Body of pancreas (tissue), 4 donors: ENCODE measurements around the gene CREB3L1. TPM values are rescaled to one million over a fixed set of nuclear protein-coding genes. Genes with fewer than 3 reads are reported as not detected.

Experiments used
- ATAC-seq: fragments of 150-250 bp; one replicate; pipeline ENCODE4 v1.9.1; 2016
- DNase-seq, 4 donors: peaks; one replicate each; pipeline ENCODE4 v3.0.0-alpha.2; 2019
- H3K27ac ChIP-seq, 4 donors: fragments of 200-600 bp; sonication (generic); 1 replicate in 3 of 4; 2 replicates in 1 of 4; pipeline versions ENCODE4 v1.5.1 to v1.6.1; 2016 to 2019; ENCODE audit warnings: mild to moderate bottlenecking in 1 of 4, mixed read lengths in 1 of 4, moderate library complexity in 1 of 4
- H3K27me3 ChIP-seq, 2 donors: fragments of 200-600 bp; sonication (generic); one replicate each; pipeline ENCODE4 v1.6.0; 2016; ENCODE audit warnings: mild to moderate bottlenecking in 1 of 2
- H3K36me3 ChIP-seq, 2 donors: fragments of 200-600 bp; sonication (generic); replicated peaks in 1 of 2; 2 replicates each; pipeline ENCODE4 v1.5.1; 2016; ENCODE audit warnings: low read depth in 2 of 2; ENCODE audit not compliant: insufficient read depth in 1 of 2
- H3K4me1 ChIP-seq: fragments of 200-600 bp; sonication (generic); one replicate; pipeline ENCODE4 v1.6.0; 2016
- H3K4me3 ChIP-seq, 2 donors: fragments of 200-600 bp; sonication (generic); 1 replicate in 1 of 2; 2 replicates in 1 of 2; pipeline ENCODE4 v1.5.1; 2016 to 2019
- H3K9me3 ChIP-seq, 3 donors: fragments of 200-600 bp; sonication (generic); 1 replicate in 2 of 3; 2 replicates in 1 of 3; pipeline ENCODE4 v1.5.1; 2016
- POLR2A ChIP-seq, 3 donors: fragments of 450-650 bp; IDR thresholded peaks; one replicate each; pipeline ENCODE4 v1.6.1; 2016; ENCODE audit warnings: antibody characterized with exemption in 3 of 3, mild to moderate bottlenecking in 2 of 3
- WGBS, 2 donors: methylation state at CpG; one replicate each; pipeline ENCODE4 v1.1.5; 2017; 5-methylcytosine and 5-hydroxymethylcytosine counted together
- intact Hi-C: fragments of 100-400 bp; cut with DNase I; formaldehyde crosslinking; loops from one replicate; pipeline ENCODE4 v1.15.1; 2023
- total RNA-seq, 2 donors: library from RNA; depleted of rRNA; stranded (reverse); fragments of >200 nt; gene quantifications; one replicate each; pipeline ENCODE4 v1.1.0, GENCODE V29; 2016
- TF ChIP-seq, protein P1 (sequence below), 7 experiments: fragments of 450-650 bp in 4 of 7; fragments of 200-600 bp in 3 of 7; sonication (generic) in 3 of 7; IDR thresholded peaks; one replicate each; pipeline ENCODE4 v1.5.1; 2016 to 2019; ENCODE audit warnings: antibody characterized with exemption in 7 of 7

Gene CREB3L1
- total RNA-seq, 2 donors from 2014 or later, result 20.8 to 22.7 TPM

DNA sequence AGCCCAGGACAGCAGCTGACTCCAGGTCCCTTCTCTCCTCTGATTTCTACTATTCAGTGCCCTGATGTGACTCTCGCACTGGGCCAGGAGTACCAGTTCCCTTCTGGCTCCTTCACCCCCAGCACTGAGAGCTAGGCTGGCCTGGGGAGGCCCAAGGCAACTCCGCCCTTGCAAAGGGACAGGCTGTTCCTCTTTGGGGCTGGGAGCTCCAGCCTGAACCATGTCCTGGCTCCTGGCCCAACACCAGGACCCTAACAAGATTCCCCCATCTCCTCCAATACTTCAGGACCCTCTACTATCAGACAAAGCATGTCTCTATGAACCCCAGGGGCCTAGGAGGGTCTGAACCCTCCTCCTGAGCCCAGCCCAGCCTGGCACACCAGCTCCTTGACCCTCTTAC is 12.5 kb downstream of the CREB3L1 start:
- intact Hi-C loops, result no loop called here
- 94 to 100% methylated on average over 2 of the region's 2 CpGs for WGBS, 2 donors
- ATAC-seq (no peak), DNase-seq (no peak)
- no peak overlapping the region for H3K27ac ChIP-seq
- TF ChIP-seq, protein P1, sequence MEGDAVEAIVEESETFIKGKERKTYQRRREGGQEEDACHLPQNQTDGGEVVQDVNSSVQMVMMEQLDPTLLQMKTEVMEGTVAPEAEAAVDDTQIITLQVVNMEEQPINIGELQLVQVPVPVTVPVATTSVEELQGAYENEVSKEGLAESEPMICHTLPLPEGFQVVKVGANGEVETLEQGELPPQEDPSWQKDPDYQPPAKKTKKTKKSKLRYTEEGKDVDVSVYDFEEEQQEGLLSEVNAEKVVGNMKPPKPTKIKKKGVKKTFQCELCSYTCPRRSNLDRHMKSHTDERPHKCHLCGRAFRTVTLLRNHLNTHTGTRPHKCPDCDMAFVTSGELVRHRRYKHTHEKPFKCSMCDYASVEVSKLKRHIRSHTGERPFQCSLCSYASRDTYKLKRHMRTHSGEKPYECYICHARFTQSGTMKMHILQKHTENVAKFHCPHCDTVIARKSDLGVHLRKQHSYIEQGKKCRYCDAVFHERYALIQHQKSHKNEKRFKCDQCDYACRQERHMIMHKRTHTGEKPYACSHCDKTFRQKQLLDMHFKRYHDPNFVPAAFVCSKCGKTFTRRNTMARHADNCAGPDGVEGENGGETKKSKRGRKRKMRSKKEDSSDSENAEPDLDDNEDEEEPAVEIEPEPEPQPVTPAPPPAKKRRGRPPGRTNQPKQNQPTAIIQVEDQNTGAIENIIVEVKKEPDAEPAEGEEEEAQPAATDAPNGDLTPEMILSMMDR (IDR thresholded peaks at IDR 0.05), result no peak
- no peak for TF ChIP-seq POLR2A (IDR thresholded peaks at IDR 0.05)
- H3K4me3 ChIP-seq, result no peak overlapping the region
- H3K36me3 ChIP-seq, result no peaks in the 10 kb centered on the region
- no peaks in the 10 kb centered on the region for H3K27me3 ChIP-seq
- peaks cover 43% of the 10 kb centered on the region for H3K4me1 ChIP-seq
- no peaks in the 10 kb centered on the region for H3K9me3 ChIP-seq

DNA sequence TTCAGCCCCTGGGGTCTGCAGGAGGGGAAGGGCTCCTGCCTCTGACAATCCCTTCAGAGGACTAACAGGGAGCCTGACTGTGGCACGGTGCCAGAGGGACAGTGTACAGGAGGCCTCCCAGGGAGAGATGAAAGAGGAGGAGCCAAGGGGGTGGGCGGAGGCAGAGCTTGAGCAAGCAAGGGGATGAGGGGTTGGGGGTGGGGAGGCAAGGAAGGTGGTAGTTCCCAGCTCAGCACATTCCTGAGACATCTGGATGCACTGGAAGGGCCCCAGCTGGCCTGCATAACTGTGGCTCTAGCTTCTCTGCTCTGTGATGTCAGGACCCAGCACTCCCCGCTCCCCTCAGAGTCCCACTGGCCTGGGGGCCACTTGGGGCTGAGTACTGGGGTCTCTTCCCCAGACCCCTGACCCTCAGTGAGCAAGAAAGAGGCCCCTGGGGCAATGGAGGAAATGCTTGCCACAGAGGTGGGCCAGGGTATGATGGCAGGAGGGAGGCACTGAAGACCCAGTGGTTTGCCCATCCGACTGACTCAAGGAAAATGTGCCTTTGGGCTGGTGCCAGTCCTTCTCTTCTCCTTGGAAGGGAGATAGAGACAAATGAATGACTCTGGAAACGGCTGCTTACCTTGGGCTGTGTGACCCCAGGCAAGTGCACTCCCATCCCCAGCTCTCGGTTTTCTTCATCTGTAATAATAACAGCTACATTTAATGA is 13.3 kb downstream of the CREB3L1 start:
- peak overlapping the region in 1 of 4 donors; percentile 32 for H3K27ac ChIP-seq
- no peak for ATAC-seq
- WGBS, 2 donors, result 60 to 70% methylated on average over 6 of the region's 6 CpGs

DNA sequence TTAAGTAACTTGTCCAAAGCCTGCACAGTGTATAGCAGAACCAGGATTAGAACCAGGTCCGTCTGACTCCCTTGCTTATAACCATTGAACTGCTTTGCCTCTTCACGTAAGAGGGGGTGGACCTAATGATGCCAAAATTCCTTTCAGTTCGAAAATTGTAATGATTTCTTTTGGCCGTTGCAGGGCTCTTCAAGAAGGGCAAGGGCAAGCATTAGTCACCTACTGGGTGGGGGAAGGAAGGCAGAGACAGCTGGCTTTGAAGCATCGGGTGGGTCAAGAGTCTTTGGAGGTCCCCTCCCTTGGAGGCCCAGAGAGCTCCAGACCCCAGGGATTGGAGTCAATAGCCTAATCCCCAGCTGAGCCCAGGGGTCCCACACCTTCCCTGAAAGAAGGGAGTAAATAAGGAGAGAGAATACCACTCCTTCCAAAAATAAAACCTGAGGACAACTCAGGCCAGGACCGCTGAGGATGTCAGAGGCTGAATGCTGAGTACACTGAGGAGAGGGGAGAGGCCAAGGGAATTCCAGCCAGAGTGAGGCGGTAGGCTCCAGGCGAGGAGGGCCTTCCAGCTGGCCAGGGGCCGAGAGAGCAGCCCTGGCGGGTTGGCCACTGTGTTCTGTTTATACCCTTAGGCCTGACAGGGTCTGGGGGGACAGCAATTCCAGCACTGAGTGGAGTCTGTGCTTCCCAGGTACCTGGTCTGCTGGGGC is 14.1 kb downstream of the CREB3L1 start:
- intact Hi-C loops, result no loop called here
- Histone ChIP-seq H3K36me3 (no peaks in the 10 kb centered on the region), H3K27ac (peak overlapping the region in 1 of 4 donors; percentile 32), H3K4me3 (no peak overlapping the region), H3K9me3 (no peaks in the 10 kb centered on the region), H3K27me3 (no peaks in the 10 kb centered on the region), H3K4me1 (peaks cover 49% of the 10 kb centered on the region)
- no peak for TF ChIP-seq POLR2A (IDR thresholded peaks at IDR 0.05)
- TF ChIP-seq, protein P1 (IDR thresholded peaks at IDR 0.05), result no peak
- WGBS, 2 donors, result 65 to 72% methylated on average over 9 to 10 of the region's 10 CpGs
- no peak for ATAC-seq
- no peak for DNase-seq

More for the DNA sequence above, 13.3 kb downstream of the CREB3L1 start:
- intact Hi-C loops, result no loop called here
- Histone ChIP-seq H3K4me1 (peaks cover 43% of the 10 kb centered on the region), H3K36me3 (no peaks in the 10 kb centered on the region), H3K4me3 (no peak overlapping the region), H3K27me3 (no peaks in the 10 kb centered on the region), H3K9me3 (no peaks in the 10 kb centered on the region)
- TF ChIP-seq, protein P1 (IDR thresholded peaks at IDR 0.05), result no peak
- no peak for TF ChIP-seq POLR2A (IDR thresholded peaks at IDR 0.05)
- peak; percentile 64 to 83 (median 76) for DNase-seq

DNA sequence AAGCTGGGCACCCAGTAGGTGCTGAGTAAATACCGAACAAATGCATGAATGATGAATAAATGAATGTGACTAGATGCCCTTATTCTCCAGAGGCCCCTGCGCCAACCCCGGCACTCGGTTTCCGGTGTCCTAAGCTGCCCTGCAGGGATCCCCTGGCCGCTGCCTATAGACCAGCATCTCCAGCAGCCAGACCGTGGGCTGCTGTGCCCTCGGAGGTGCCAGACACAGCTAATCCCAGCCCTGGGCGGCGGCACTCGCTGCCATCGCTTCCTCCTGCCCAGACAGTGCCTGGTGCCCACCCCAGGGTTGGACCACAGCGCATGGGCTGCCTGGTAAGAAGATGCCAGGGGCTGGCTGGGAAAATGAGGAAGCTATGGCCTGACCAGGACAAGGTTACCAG is 15.6 kb downstream of the CREB3L1 start:
- DNase-seq (no peak), ATAC-seq (no peak)
- Histone ChIP-seq H3K36me3 (no peaks in the 10 kb centered on the region), H3K9me3 (no peaks in the 10 kb centered on the region), H3K4me3 (no peak overlapping the region), H3K27me3 (no peaks in the 10 kb centered on the region), H3K27ac (no peak overlapping the region), H3K4me1 (peaks cover 54% of the 10 kb centered on the region)
- intact Hi-C loops, result no loop called here
- TF ChIP-seq, protein P1 (IDR thresholded peaks at IDR 0.05), result no peak
- no peak for TF ChIP-seq POLR2A (IDR thresholded peaks at IDR 0.05)
- 88 to 90% methylated on average over 13 of the region's 13 CpGs for WGBS, 2 donors
